ENCODE measurements around the gene RNF26. TPM values are rescaled to one million over a fixed set of nuclear protein-coding genes. Genes with fewer than 3 reads are reported as not detected.

Gene RNF26
- total RNA-seq, 1 experiment from 2014 or later, result 45.6 TPM

- Histone ChIP-seq H4K20me1 (ENCODE audit: insufficient read depth) (no peaks in the 10 kb centered on the region), H3K9me2 (ENCODE audit: insufficient read depth) (no peaks in the 10 kb centered on the region), H3K36me3 (ENCODE audit: control insufficient read depth in 1 of 2, insufficient read depth in 2 of 2, low read length in 2 of 2) (no peaks in the 10 kb centered on the region), H3K27me3 (ENCODE audit: insufficient read depth, low read length) (peaks cover 5% of the 10 kb centered on the region; the same call in 1 of the 2 replicates), H3K4me3 (replicated peaks in 1 of 2; ENCODE audit: low read depth in 1 of 2, low read length in 2 of 2) (no peak overlapping the region), H3K27ac (ENCODE audit: low read depth, low read length) (no peak overlapping the region), H3K4me1 (ENCODE audit: control insufficient read depth in 1 of 2, insufficient read depth in 2 of 2, low read length in 2 of 2) (peaks cover 37 to 48% of the 10 kb centered on the region in 2 experiments), H3K9me3 (ENCODE audit: control insufficient read depth in 1 of 2, insufficient read depth in 1 of 2, low read depth in 1 of 2, low read length in 2 of 2) (no peaks in the 10 kb centered on the region), H2AFZ (ENCODE audit: low read depth, low read length, poor library complexity, severe bottlenecking) (no peak overlapping the region), H3K4me2 (ENCODE audit: low read length) (peak overlapping the region; percentile 54), H3K79me2 (ENCODE audit: insufficient read depth, low read length) (no peaks in the 10 kb centered on the region), H3K9ac (ENCODE audit: low read length) (no peak overlapping the region)
- intact Hi-C loops (cut with micrococcal nuclease), result no loop called here
- ATAC-seq (no peak), DNase-seq (ENCODE audit: low read depth, low spot score) (no peak)
- no TSS peak for BruUV-seq (replicated peaks)
- POLR2A ChIA-PET, result no interaction called here
- TF ChIP-seq POLR2A (IDR thresholded peaks at IDR 0.05; ENCODE audit: borderline replicate concordance, extremely low read depth, insufficient read depth, insufficient read length) (no peak), TCF7L2 (IDR thresholded peaks at IDR 0.05; ENCODE audit: borderline replicate concordance, extremely low read depth, insufficient read depth, insufficient read length) (no peak), EGR1 (IDR thresholded peaks at IDR 0.05; ENCODE audit: low read depth) (no peak), ELF1 (IDR thresholded peaks at IDR 0.05; ENCODE audit: borderline replicate concordance, low read depth) (no peak), ZNF274 (IDR thresholded peaks at IDR 0.05; ENCODE audit: low read depth, low read length) (no peak), CTCF (IDR thresholded peaks at IDR 0.05 in 2 of 3, conservative IDR thresholded peaks at IDR 0.05 in 1 of 3; ENCODE audit: borderline replicate concordance in 1 of 3, insufficient read depth in 1 of 3, low read depth in 2 of 3, low read length in 2 of 3) (no peak), SRF (IDR thresholded peaks at IDR 0.05; ENCODE audit: low read depth) (no peak), EZH2phosphoT487 (IDR thresholded peaks at IDR 0.05; ENCODE audit: borderline replicate concordance) (no peak), CEBPB (IDR thresholded peaks at IDR 0.05; ENCODE audit: low read depth) (no peak), EZH2 (IDR thresholded peaks at IDR 0.05) (no peak), FOSL1 (IDR thresholded peaks at IDR 0.05; ENCODE audit: low read depth) (no peak), JUND (IDR thresholded peaks at IDR 0.05) (no peak), MAX (IDR thresholded peaks at IDR 0.05) (no peak)
- TF ChIP-seq, protein P1, sequence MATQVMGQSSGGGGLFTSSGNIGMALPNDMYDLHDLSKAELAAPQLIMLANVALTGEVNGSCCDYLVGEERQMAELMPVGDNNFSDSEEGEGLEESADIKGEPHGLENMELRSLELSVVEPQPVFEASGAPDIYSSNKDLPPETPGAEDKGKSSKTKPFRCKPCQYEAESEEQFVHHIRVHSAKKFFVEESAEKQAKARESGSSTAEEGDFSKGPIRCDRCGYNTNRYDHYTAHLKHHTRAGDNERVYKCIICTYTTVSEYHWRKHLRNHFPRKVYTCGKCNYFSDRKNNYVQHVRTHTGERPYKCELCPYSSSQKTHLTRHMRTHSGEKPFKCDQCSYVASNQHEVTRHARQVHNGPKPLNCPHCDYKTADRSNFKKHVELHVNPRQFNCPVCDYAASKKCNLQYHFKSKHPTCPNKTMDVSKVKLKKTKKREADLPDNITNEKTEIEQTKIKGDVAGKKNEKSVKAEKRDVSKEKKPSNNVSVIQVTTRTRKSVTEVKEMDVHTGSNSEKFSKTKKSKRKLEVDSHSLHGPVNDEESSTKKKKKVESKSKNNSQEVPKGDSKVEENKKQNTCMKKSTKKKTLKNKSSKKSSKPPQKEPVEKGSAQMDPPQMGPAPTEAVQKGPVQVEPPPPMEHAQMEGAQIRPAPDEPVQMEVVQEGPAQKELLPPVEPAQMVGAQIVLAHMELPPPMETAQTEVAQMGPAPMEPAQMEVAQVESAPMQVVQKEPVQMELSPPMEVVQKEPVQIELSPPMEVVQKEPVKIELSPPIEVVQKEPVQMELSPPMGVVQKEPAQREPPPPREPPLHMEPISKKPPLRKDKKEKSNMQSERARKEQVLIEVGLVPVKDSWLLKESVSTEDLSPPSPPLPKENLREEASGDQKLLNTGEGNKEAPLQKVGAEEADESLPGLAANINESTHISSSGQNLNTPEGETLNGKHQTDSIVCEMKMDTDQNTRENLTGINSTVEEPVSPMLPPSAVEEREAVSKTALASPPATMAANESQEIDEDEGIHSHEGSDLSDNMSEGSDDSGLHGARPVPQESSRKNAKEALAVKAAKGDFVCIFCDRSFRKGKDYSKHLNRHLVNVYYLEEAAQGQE (IDR thresholded peaks at IDR 0.05; ENCODE audit: low read depth), result no peak
- TF ChIP-seq, protein P2, sequence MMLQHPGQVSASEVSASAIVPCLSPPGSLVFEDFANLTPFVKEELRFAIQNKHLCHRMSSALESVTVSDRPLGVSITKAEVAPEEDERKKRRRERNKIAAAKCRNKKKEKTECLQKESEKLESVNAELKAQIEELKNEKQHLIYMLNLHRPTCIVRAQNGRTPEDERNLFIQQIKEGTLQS (IDR thresholded peaks at IDR 0.05), result no peak
- RAD21 ChIA-PET (ENCODE audit: low non-redundant PET in 1 of 2, low total read pairs in 2 of 2, uncharacterized antibody in 2 of 2, unreplicated experiment in 2 of 2), result interaction anchor here (0.5 to 1.4 kb wide), 2 partner anchors 13 to 363 kb away, joined by 3 read pairs; no protein-coding TSS in a partner anchor
- CTCF ChIA-PET, result interaction anchor here (1.0 to 3.4 kb wide), 5 partner anchors 11 to 105 kb away, joined by 3 to 24 read pairs (median 7); partner anchors contain the start of gene USP2
These were observed 35.0 kb downstream of the RNF26 start for GRCh38 chr11:119369132-119369925.

Measured in HCT116 (cell line).